ENCODE data around the gene CAVIN1.

CAVIN1 gene

GRCh38 chr17:42410319-42410685 lies 12.8 kb downstream of the CAVIN1 start:
- H3K79me2 ChIP-seq (ENCODE audit: control insufficient read depth, low read length): no peaks in the 10 kb centered on the region
- H3K27me3 ChIP-seq (ENCODE audit: control insufficient read depth, low read length): peaks cover 19% of the 10 kb centered on the region
- no peaks in the 10 kb centered on the region for H3K9me2 ChIP-seq (replicated peaks; ENCODE audit: control insufficient read depth, low read length)
- no peaks in the 10 kb centered on the region for H3K9me3 ChIP-seq (ENCODE audit: control insufficient read depth, insufficient read depth, low read length)
- H3K4me1 ChIP-seq (ENCODE audit: control insufficient read depth, low read length): peaks cover 18% of the 10 kb centered on the region
- H4K20me1 ChIP-seq (ENCODE audit: control insufficient read depth, insufficient read depth, low read depth, low read length): no peaks in the 10 kb centered on the region
- H3K36me3 ChIP-seq (ENCODE audit: control insufficient read depth, low read length): no peaks in the 10 kb centered on the region
- TF ChIP-seq EZH2phosphoT487 (IDR thresholded peaks at IDR 0.05; ENCODE audit: borderline replicate concordance, low read length): no peak
- no peak for TF ChIP-seq CTCF (IDR thresholded peaks at IDR 0.05; ENCODE audit: low read depth, low read length, poor library complexity, severe bottlenecking)
- no peaks in the 10 kb centered on the region for H3F3A ChIP-seq (ENCODE audit: control insufficient read depth, insufficient read depth)
- no peak overlapping the region for H3K27ac ChIP-seq (ENCODE audit: low read depth, low read length)
- H3K4me3 ChIP-seq (ENCODE audit: low read length): no peak overlapping the region
- no peak overlapping the region for H3K4me2 ChIP-seq (ENCODE audit: low read length)

- Histone ChIP-seq H3K36me3 (ENCODE audit: control insufficient read depth, low read length) (no peaks in the 10 kb centered on the region), H4K20me1 (ENCODE audit: control insufficient read depth, insufficient read depth, low read depth, low read length) (no peaks in the 10 kb centered on the region), H3K9me3 (ENCODE audit: control insufficient read depth, insufficient read depth, low read length) (no peaks in the 10 kb centered on the region), H3K4me3 (ENCODE audit: low read length) (no peak overlapping the region), H3K79me2 (ENCODE audit: control insufficient read depth, low read length) (no peaks in the 10 kb centered on the region), H3K4me2 (ENCODE audit: low read length) (no peak overlapping the region), H3F3A (ENCODE audit: control insufficient read depth, insufficient read depth) (no peaks in the 10 kb centered on the region), H3K9me2 (replicated peaks; ENCODE audit: control insufficient read depth, low read length) (no peaks in the 10 kb centered on the region), H3K4me1 (ENCODE audit: control insufficient read depth, low read length) (peaks cover 12% of the 10 kb centered on the region), H3K27ac (ENCODE audit: low read depth, low read length) (no peak overlapping the region), H3K27me3 (ENCODE audit: control insufficient read depth, low read length) (peaks cover 19% of the 10 kb centered on the region)
- TF ChIP-seq CTCF (IDR thresholded peaks at IDR 0.05; ENCODE audit: low read depth, low read length, poor library complexity, severe bottlenecking): no peak
- TF ChIP-seq EZH2phosphoT487 (IDR thresholded peaks at IDR 0.05; ENCODE audit: borderline replicate concordance, low read length): no peak
Measured at GRCh38 chr17:42409523-42410318, 13.3 kb downstream of the CAVIN1 start.

GRCh38 chr17:42408061-42408460 lies 15.0 kb downstream of the CAVIN1 start:
- Histone ChIP-seq H3K27me3 (ENCODE audit: control insufficient read depth, low read length) (peaks cover 20% of the 10 kb centered on the region), H3K4me3 (ENCODE audit: low read length) (no peak overlapping the region), H4K20me1 (ENCODE audit: control insufficient read depth, insufficient read depth, low read depth, low read length) (no peaks in the 10 kb centered on the region), H3F3A (ENCODE audit: control insufficient read depth, insufficient read depth) (no peaks in the 10 kb centered on the region), H3K9me3 (ENCODE audit: control insufficient read depth, insufficient read depth, low read length) (no peaks in the 10 kb centered on the region), H3K9me2 (replicated peaks; ENCODE audit: control insufficient read depth, low read length) (no peaks in the 10 kb centered on the region), H3K36me3 (ENCODE audit: control insufficient read depth, low read length) (no peaks in the 10 kb centered on the region), H3K79me2 (ENCODE audit: control insufficient read depth, low read length) (no peaks in the 10 kb centered on the region), H3K4me1 (ENCODE audit: control insufficient read depth, low read length) (peaks cover 6% of the 10 kb centered on the region; the same call in 1 of the 2 replicates), H3K27ac (ENCODE audit: low read depth, low read length) (no peak overlapping the region), H3K4me2 (ENCODE audit: low read length) (no peak overlapping the region)
- TF ChIP-seq EZH2phosphoT487 (IDR thresholded peaks at IDR 0.05; ENCODE audit: borderline replicate concordance, low read length) (no peak), CTCF (IDR thresholded peaks at IDR 0.05; ENCODE audit: low read depth, low read length, poor library complexity, severe bottlenecking) (no peak)
